Activated T-helper 9 cell treated with anti-CD3 and anti-CD28 coated beads, Interleukin-2, amount 50 U/mL, for 16 hours (primary cell): ENCODE results near the gene GSTM5.
"Not testable (repeated sequence)": the region's sequence is repeated elsewhere in the genome, so short reads cannot be mapped to it uniquely, and the experiment has no call there.

ENCODE experiments used
- DNase-seq: peaks from one replicate; pipeline ENCODE4 v3.0.0-alpha.2; 2020; ENCODE audit warnings: low read depth

GSTM5 gene

DNA sequence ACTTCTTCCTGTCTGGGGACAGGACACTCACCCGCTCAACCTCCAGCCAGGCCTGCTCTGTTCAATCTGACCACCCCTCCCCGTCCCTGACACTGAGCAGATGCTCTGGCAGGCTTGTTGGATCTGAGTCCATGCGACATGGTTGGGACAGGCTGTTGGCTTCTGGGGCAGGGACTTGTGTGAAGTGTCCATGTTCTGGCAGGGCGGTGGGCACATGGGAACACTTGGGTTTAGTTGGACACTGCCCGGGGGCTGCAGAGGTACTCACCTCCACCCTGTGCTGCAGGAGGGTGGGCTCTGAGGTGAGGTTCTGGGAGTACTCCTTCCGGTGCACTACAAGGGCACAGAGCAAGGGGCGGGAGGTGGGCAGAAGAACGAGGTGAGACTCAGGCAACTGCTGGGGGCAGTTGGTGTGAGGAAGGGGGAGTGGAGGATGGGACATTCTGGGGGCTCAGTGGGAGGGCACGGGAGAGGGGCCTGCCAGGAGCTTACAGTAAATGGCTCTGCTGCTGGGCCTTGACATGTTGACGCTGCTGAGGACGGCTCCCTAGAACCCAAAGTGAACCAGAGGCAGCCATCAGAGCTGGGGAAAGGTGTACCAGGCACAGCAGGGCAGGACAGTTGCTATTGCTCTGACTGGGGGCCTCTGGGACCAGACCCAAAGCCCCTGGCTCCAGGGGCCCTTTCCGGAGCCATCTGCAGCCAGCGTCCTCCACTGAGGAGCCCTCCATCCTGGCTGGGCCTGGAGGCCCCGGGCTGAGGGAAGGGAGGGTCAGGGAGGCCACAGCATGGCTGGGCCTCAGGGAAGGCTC is 49.4 kb downstream of the GSTM5 start:
- no peak for DNase-seq

GRCh38 chr1:109762039-109762585 is 50.1 kb downstream of the GSTM5 start:
- no peak for DNase-seq

- no peak for DNase-seq
These were observed 51.0 kb downstream of the GSTM5 start for GRCh38 chr1:109762821-109763645.

DNA sequence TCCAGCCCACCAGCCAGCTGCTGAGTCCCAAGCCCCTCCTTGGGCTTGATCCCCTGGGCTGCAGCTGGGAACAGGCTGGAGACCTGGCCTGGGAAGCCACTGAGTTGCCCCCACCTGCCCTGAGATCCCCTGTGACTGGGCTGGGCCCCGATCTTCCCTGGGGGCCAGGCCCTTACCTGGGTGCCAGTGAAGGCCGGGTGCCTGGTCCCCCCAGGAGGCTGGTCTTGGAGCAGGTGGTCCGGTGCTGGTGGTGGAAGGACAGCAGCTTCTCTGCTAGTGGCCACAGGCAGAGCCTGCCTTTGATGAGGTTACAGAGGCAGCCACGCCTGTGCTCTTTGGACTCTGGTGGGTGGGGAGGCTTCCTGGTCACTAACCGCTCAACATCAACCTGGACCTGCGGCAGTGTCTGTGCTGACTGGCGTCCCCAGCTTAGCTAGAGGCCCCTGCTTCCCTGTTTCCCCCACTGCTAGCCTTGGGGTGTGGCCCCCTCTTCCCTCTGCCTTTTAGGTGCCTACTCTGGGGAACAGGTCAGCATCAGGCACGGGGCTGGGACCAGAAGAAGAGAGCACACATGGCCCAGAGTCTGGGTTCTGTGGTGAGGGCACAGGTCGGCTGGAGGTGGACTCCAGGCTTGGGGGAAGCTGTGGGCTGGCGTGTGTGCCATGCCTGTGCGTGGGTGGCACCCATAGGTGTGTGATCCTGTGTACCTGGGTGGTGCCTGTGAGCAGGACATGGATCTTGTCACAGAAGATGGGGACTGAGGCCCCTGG is 51.8 kb downstream of the GSTM5 start, which contains the start of gene EPS8L3:
TSS of gene EPS8L3 (minus strand) at position 278 of the 770 bp plus-strand sequence. CDS start 2,174 bp downstream, outside the sequence.
- no peak for DNase-seq

DNA sequence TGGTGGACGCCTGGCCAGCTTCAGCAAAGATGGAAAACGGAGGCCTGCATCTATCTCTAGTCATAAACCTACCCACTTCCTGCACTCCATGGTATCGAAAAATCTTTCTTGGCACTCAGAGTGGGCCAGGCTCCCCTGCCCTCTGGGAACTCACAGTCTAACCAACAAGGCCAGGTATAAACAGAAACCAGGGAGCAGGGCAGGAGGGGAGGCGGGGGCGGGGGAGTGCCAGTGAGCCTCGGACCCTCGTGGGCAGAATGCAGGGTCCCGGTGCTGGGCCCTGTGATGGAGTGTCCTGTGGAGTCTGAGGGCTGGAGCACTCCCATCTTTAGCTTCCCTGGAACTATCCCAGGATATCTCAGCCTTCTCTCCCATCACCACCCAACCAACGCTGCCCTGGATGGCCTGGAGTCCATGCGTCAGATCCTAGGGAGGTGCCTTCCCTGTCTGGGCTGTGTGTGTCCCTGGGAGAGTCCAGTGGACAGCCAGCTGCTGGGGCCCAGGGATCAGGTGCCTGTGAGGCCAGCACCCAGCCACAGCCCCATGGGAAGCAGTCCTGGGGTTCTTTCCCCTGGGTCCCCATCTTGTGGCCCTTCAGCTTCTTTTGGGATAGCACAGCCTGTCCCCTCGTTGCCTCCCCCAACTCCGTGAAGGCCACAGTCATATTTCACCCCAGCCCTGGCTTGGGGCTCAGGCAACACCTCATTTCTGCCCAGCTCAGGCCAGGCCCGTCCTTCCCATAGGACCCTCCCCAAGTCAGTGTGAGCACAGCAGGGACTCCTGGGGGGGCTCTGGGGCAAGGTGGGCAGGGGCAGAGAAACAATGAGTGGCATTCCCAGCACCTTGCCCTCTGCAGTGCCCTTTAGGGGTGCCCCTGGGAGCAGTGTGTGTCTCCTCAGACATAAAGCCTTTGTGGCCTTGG is 52.8 kb downstream of the GSTM5 start:
- no peak for DNase-seq

- DNase-seq: no peak
These were observed 53.4 kb downstream of the GSTM5 start for GRCh38 chr1:109765483-109765815.

GRCh38 chr1:109765896-109766615 is 54.0 kb downstream of the GSTM5 start:
- no peak for DNase-seq

GRCh38 chr1:109766991-109767636 is 55.1 kb downstream of the GSTM5 start:
- not testable (repeated sequence) for DNase-seq
